ENCODE results near the gene AQP1.

AQP1 gene

DNA sequence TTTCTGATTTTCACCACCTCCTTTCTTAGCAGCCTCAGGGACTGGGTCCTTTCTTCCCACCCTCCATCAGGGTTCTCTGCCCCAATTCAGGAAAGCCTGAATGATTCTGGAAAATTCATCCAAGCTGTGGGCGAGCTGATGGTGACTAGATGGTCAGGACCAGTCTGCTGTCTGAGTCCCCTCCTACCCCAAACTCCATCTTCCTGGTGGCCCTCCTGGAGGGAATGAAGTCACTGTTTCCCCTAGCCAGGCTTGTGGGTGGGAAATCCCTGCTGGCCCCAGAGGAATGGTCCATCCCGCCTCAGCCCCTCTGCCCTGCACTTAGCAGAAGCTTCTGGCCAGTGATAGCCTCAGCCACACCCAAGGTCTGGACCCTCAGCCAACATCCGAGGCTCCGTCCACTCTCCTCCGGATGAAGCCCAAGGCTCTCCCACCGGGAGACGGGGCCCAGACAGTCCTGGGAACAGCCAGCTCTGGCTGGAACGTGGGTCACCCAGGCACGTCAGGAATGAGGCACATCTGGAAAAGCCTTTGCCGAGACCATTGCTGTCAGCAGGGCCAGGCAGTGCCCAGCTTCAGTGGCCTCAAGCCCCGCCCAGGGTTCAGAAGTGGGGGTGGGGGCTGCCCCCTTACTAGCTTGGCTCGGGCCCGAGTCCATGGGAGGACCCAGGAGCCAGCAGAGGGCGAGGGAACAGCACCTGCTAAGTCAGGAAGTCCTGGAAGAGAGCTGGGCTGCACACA lies 4.0 kb upstream of the AQP1 start:
- H3K9ac ChIP-seq (ENCODE audit: low read depth, low read length) = no peak overlapping the region
- H3K4me1 ChIP-seq (ENCODE audit: insufficient read depth, low read length) = no peaks in the 10 kb centered on the region
- H3K27ac ChIP-seq (ENCODE audit: low read depth, low read length) = no peak overlapping the region
- H3K27me3 ChIP-seq (ENCODE audit: insufficient read depth, low read length) = no peaks in the 10 kb centered on the region
- 86% methylated on average over 14 of the region's 14 CpGs for WGBS
- no peaks in the 10 kb centered on the region for H3K9me3 ChIP-seq (ENCODE audit: insufficient read depth, low read depth, low read length)
- no peak overlapping the region for H3K4me3 ChIP-seq (ENCODE audit: low read length)
- no peaks in the 10 kb centered on the region for H3K36me3 ChIP-seq (ENCODE audit: insufficient read depth, low read length)

DNA sequence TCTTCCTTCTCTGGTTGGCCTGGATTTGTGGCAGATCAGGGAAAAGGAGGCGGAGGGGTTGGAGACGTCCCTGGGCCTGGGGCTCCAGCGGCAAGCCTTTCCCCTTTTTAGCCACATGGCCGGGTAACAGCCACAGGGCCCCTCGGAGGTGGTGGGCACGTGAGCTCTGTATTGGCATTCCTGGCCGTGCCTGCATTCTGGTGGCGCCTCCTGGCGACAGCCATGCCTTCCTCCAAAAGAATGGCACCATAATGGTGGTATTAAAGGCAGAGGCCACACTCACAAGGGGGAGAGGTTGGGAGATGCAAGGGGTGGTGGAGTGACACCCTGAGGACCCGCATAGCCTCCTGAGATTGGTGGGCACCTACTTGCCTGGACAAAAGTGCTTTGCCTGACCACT lies 3.0 kb upstream of the AQP1 start:
- Histone ChIP-seq H3K9me3 (ENCODE audit: insufficient read depth, low read depth, low read length) (no peaks in the 10 kb centered on the region), H3K9ac (ENCODE audit: low read depth, low read length) (no peak overlapping the region), H3K27ac (ENCODE audit: low read depth, low read length) (no peak overlapping the region), H3K36me3 (ENCODE audit: insufficient read depth, low read length) (no peaks in the 10 kb centered on the region), H3K4me3 (ENCODE audit: low read length) (no peak overlapping the region), H3K27me3 (ENCODE audit: insufficient read depth, low read length) (no peaks in the 10 kb centered on the region), H3K4me1 (ENCODE audit: insufficient read depth, low read length) (no peaks in the 10 kb centered on the region)
- 74% methylated on average over 10 of the region's 10 CpGs for WGBS

- Histone ChIP-seq H3K27me3 (ENCODE audit: insufficient read depth, low read length) (no peaks in the 10 kb centered on the region), H3K4me3 (ENCODE audit: low read length) (no peak overlapping the region), H3K9me3 (ENCODE audit: insufficient read depth, low read depth, low read length) (no peaks in the 10 kb centered on the region), H3K9ac (ENCODE audit: low read depth, low read length) (no peak overlapping the region), H3K27ac (ENCODE audit: low read depth, low read length) (no peak overlapping the region), H3K36me3 (ENCODE audit: insufficient read depth, low read length) (no peaks in the 10 kb centered on the region), H3K4me1 (ENCODE audit: insufficient read depth, low read length) (no peaks in the 10 kb centered on the region)
- WGBS = 93% methylated on average over 6 of the region's 6 CpGs
Observed at GRCh38 chr7:30909431-30909830, 2.2 kb upstream of the AQP1 start.

DNA sequence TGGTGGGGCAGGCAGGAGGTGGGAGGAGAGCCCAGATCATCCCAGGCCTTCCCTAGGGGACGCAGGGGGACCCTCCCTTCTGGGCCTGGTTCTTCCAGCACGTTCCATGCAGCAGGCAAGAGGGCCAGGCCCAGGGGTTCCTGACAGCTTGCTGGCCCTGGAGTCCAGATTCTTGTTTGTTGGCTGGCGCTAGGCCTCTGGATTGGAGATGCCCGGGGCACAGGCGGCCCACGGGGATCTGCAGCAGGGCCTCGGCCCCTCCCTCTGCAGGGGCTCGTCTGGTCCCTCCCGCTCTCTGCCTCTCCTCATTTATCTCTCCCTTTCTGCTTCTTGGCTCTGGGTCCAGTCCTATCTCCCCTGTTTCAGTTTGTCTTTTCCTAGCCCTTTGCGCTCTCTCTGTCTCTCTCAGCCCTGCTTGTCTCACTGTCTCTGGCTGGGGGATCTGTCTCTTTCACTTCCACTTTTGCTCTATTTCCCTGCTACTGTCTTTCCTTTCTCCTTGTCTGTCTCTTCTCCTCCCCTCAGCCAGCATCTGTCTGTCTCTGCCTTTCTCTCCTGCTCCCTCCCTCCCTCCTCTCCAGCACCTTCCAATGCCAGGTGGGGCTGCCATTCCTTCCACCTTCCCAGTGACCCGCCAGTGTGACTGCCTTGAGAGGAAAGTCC lies 1.1 kb upstream of the AQP1 start:
- H3K36me3 ChIP-seq (ENCODE audit: insufficient read depth, low read length) = no peaks in the 10 kb centered on the region
- no peak overlapping the region for H3K4me3 ChIP-seq (ENCODE audit: low read length)
- H3K27ac ChIP-seq (ENCODE audit: low read depth, low read length) = no peak overlapping the region
- WGBS = 92% methylated on average over 11 of the region's 11 CpGs
- no peaks in the 10 kb centered on the region for H3K4me1 ChIP-seq (ENCODE audit: insufficient read depth, low read length)
- H3K9ac ChIP-seq (ENCODE audit: low read depth, low read length) = no peak overlapping the region
- H3K9me3 ChIP-seq (ENCODE audit: insufficient read depth, low read depth, low read length) = no peaks in the 10 kb centered on the region
- no peaks in the 10 kb centered on the region for H3K27me3 ChIP-seq (ENCODE audit: insufficient read depth, low read length)

- no peaks in the 10 kb centered on the region for H3K27me3 ChIP-seq (ENCODE audit: insufficient read depth, low read length)
- no peaks in the 10 kb centered on the region for H3K9me3 ChIP-seq (ENCODE audit: insufficient read depth, low read depth, low read length)
- WGBS = 91% methylated on average over 11 of the region's 11 CpGs
- no peaks in the 10 kb centered on the region for H3K36me3 ChIP-seq (ENCODE audit: insufficient read depth, low read length)
- no peak overlapping the region for H3K9ac ChIP-seq (ENCODE audit: low read depth, low read length)
- H3K27ac ChIP-seq (ENCODE audit: low read depth, low read length) = no peak overlapping the region
- no peaks in the 10 kb centered on the region for H3K4me1 ChIP-seq (ENCODE audit: insufficient read depth, low read length)
- H3K4me3 ChIP-seq (ENCODE audit: low read length) = no peak overlapping the region
Observed at GRCh38 chr7:30911133-30911532, 520 bp upstream of the AQP1 start.

DNA sequence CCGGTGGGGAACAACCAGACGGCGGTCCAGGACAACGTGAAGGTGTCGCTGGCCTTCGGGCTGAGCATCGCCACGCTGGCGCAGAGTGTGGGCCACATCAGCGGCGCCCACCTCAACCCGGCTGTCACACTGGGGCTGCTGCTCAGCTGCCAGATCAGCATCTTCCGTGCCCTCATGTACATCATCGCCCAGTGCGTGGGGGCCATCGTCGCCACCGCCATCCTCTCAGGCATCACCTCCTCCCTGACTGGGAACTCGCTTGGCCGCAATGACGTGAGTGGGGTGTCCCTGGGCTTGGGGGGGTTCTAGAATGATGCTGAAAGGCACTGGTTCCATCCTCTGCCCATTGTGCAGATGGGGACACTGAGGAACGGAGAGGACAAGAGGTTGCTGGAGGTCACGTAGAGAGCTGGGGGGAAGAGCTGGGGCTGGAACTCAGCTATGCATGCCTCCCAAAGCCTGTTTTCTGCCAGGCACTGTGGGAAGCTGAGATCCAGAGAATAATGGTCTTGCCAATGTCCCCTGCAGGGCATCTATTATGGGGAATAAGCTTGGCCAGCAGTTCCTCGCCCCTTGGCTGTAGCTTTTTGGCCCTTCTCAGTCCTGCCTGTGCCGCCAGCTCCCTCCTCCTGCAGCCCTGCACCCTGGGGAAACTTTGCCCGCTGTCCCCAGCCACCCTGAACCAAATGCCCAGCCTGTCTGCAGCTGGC lies 523 bp downstream of the AQP1 start:
- 94% methylated on average over 26 of the region's 26 CpGs for WGBS
- Histone ChIP-seq H3K36me3 (ENCODE audit: insufficient read depth, low read length) (no peaks in the 10 kb centered on the region), H3K9ac (ENCODE audit: low read depth, low read length) (no peak overlapping the region), H3K27me3 (ENCODE audit: insufficient read depth, low read length) (no peaks in the 10 kb centered on the region), H3K4me1 (ENCODE audit: insufficient read depth, low read length) (no peaks in the 10 kb centered on the region), H3K9me3 (ENCODE audit: insufficient read depth, low read depth, low read length) (no peaks in the 10 kb centered on the region), H3K4me3 (ENCODE audit: low read length) (no peak overlapping the region), H3K27ac (ENCODE audit: low read depth, low read length) (no peak overlapping the region)

DNA sequence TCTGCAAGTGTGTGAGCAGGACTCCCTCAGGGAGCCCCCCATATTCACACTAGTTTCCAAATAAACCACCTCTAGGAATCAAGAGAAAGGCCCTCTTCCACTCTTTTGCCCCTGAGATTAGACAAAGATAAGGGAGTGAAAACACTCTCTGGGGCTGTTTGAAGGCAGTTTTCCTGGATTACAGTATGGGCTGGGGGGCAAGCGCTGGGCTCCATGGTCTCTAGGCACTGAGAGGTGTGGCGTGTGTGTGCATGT lies 1.0 kb downstream of the AQP1 start:
- Histone ChIP-seq H3K27me3 (ENCODE audit: insufficient read depth, low read length) (no peaks in the 10 kb centered on the region), H3K36me3 (ENCODE audit: insufficient read depth, low read length) (no peaks in the 10 kb centered on the region), H3K27ac (ENCODE audit: low read depth, low read length) (no peak overlapping the region), H3K9ac (ENCODE audit: low read depth, low read length) (no peak overlapping the region), H3K9me3 (ENCODE audit: insufficient read depth, low read depth, low read length) (no peaks in the 10 kb centered on the region), H3K4me1 (ENCODE audit: insufficient read depth, low read length) (no peaks in the 10 kb centered on the region), H3K4me3 (ENCODE audit: low read length) (no peak overlapping the region)
- 97% methylated on average over 2 of the region's 2 CpGs for WGBS

- Histone ChIP-seq H3K4me3 (ENCODE audit: low read length) (no peak overlapping the region), H3K36me3 (ENCODE audit: insufficient read depth, low read length) (no peaks in the 10 kb centered on the region), H3K4me1 (ENCODE audit: insufficient read depth, low read length) (no peaks in the 10 kb centered on the region), H3K9ac (ENCODE audit: low read depth, low read length) (no peak overlapping the region), H3K27ac (ENCODE audit: low read depth, low read length) (no peak overlapping the region), H3K9me3 (ENCODE audit: insufficient read depth, low read depth, low read length) (no peaks in the 10 kb centered on the region), H3K27me3 (ENCODE audit: insufficient read depth, low read length) (no peaks in the 10 kb centered on the region)
- 85% methylated on average over 17 of the region's 17 CpGs for whole genome bisulfite sequencing
Observed at GRCh38 chr7:30912986-30913811, 1.5 kb downstream of the AQP1 start.

DNA sequence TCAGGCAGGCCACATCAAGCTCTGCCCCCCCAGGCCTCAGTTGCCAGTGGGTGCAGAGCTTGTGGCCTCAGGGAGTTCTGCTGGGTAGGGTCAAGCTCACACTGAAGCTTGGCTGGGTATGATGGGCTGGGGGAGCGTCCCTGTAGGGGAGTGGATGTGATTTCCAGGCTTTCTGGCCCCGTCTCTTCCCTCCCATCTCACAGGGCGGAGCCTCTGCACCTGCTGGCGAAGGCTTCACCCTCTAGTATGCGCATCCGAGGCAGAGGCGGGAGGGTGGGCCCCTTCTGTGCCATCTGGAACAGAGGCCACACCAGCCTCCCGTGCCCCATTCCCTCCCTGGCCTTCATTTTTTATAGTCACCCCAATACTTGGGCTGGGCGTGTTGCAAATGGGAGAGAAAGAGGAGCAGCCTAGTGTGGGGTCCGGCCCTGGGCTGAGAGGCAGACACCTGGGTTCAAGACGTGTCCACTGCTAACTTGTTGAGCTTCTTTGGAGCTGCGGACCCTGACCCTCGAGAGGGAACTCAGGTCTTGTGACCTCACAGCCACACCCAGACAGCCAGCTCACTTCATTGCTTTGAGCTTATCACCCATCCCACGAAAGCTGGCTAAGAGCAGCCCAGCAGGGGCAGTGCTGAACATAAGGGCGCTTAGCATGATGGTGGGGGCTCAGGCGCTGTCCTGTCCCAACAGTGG lies 2.3 kb downstream of the AQP1 start:
- 82% methylated on average over 15 of the region's 16 CpGs for WGBS
- Histone ChIP-seq H3K9ac (ENCODE audit: low read depth, low read length) (no peak overlapping the region), H3K36me3 (ENCODE audit: insufficient read depth, low read length) (no peaks in the 10 kb centered on the region), H3K27ac (ENCODE audit: low read depth, low read length) (no peak overlapping the region), H3K9me3 (ENCODE audit: insufficient read depth, low read depth, low read length) (no peaks in the 10 kb centered on the region), H3K4me3 (ENCODE audit: low read length) (no peak overlapping the region), H3K27me3 (ENCODE audit: insufficient read depth, low read length) (no peaks in the 10 kb centered on the region), H3K4me1 (ENCODE audit: insufficient read depth, low read length) (no peaks in the 10 kb centered on the region)

GRCh38 chr7:30914596-30914995 lies 2.9 kb downstream of the AQP1 start:
- Histone ChIP-seq H3K36me3 (ENCODE audit: insufficient read depth, low read length) (no peaks in the 10 kb centered on the region), H3K9ac (ENCODE audit: low read depth, low read length) (no peak overlapping the region), H3K27ac (ENCODE audit: low read depth, low read length) (no peak overlapping the region), H3K27me3 (ENCODE audit: insufficient read depth, low read length) (no peaks in the 10 kb centered on the region), H3K4me3 (ENCODE audit: low read length) (no peak overlapping the region), H3K9me3 (ENCODE audit: insufficient read depth, low read depth, low read length) (no peaks in the 10 kb centered on the region), H3K4me1 (ENCODE audit: insufficient read depth, low read length) (no peaks in the 10 kb centered on the region)
- WGBS = 83% methylated on average over 4 of the region's 4 CpGs

Measured in HUES64 (cell line).